ENCODE data around the gene ZNF668.
"Not testable (repeated sequence)": the region's sequence is repeated elsewhere in the genome, so short reads cannot be mapped to it uniquely, and the experiment has no call there.

Gene ZNF668

GRCh38 chr16:31052114-31052513 lies 21.9 kb downstream of the ZNF668 start:
- no peak for FAIRE-seq

- FAIRE-seq = no peak
Observed at GRCh38 chr16:31050280-31051030, 23.6 kb downstream of the ZNF668 start.

- FAIRE-seq = no peak
Observed at GRCh38 chr16:31043898-31044481, 30.1 kb downstream of the ZNF668 start.

- no peak for FAIRE-seq
Observed at GRCh38 chr16:31043352-31043751, 30.7 kb downstream of the ZNF668 start.

- no peak for FAIRE-seq
Observed at GRCh38 chr16:31042866-31043265, 31.2 kb downstream of the ZNF668 start.

GRCh38 chr16:31038993-31039392 lies 35.0 kb downstream of the ZNF668 start:
- FAIRE-seq = no peak

GRCh38 chr16:31036691-31037090 lies 37.3 kb downstream of the ZNF668 start:
- no peak for FAIRE-seq

- FAIRE-seq = no peak
Observed at GRCh38 chr16:31033709-31034492, 40.1 kb downstream of the ZNF668 start.

- no peak for FAIRE-seq
Observed at GRCh38 chr16:31032736-31033708, 41.0 kb downstream of the ZNF668 start, which contains the start of gene STX4. Gene STX4 (plus strand): TSS chr16:31033558. CDS start chr16:31033806, 248 bp downstream.

- FAIRE-seq = no peak
Observed at GRCh38 chr16:31031276-31031675, 42.8 kb downstream of the ZNF668 start.

- no peak for FAIRE-seq
Observed at GRCh38 chr16:31029272-31029671, 44.8 kb downstream of the ZNF668 start.

- FAIRE-seq = no peak
Observed at GRCh38 chr16:31025339-31025738, 48.7 kb downstream of the ZNF668 start.

- FAIRE-seq = no peak
Observed at GRCh38 chr16:31023627-31024226, 50.3 kb downstream of the ZNF668 start.

- no peak for FAIRE-seq
Observed at GRCh38 chr16:31023252-31023602, 50.8 kb downstream of the ZNF668 start.

- FAIRE-seq = no peak
Observed at GRCh38 chr16:31022544-31023251, 51.3 kb downstream of the ZNF668 start.

- FAIRE-seq = no peak
Observed at GRCh38 chr16:31020536-31020935, 53.5 kb downstream of the ZNF668 start.

- FAIRE-seq = not testable (repeated sequence)
Observed at GRCh38 chr16:31017756-31018155, 56.3 kb downstream of the ZNF668 start.

GRCh38 chr16:31016018-31016417 lies 58.0 kb downstream of the ZNF668 start:
- no peak for FAIRE-seq

- FAIRE-seq = not testable (repeated sequence)
Observed at GRCh38 chr16:31013292-31013691, 60.7 kb downstream of the ZNF668 start.

- FAIRE-seq = not testable (repeated sequence)
Observed at GRCh38 chr16:31011815-31012214, 62.2 kb downstream of the ZNF668 start.

All from islet of Langerhans (tissue), 1 donor.